Activated T-helper 1 cell treated with anti-CD3 and anti-CD28 coated beads, Interleukin-12 subunit alpha, Interleukin-12 subunit beta, Interleukin-2, Interleukin-4 antibody, amounts not matched to agents 30 ng/mL and 10 ng/mL and 1 ng/mL, durations not matched to agents 14 hours and 24 hours and 36 hours (primary cell): Measurements from ENCODE around the gene AGAP1. TPM values are rescaled to one million over a fixed set of nuclear protein-coding genes. Genes with fewer than 3 reads are reported as not detected.

ENCODE experiments used
- DNase-seq: peaks from one replicate; pipeline ENCODE4 v3.0.0; 2021; ENCODE audit warnings: low spot score
- H3K27ac Mint-ChIP-seq: one replicate; pipeline ENCODE4 v1.8.0; 2021; ENCODE audit warnings: mild to moderate bottlenecking, mixed read lengths
- H3K27me3 Mint-ChIP-seq: one replicate; pipeline ENCODE4 v1.8.0; 2022; ENCODE audit warnings: mild to moderate bottlenecking, moderate library complexity, mixed read lengths; ENCODE audit not compliant: insufficient read depth
- H3K36me3 Mint-ChIP-seq: one replicate; pipeline ENCODE4 v1.8.0; 2021; ENCODE audit warnings: low read depth, mixed read lengths
- H3K4me1 Mint-ChIP-seq: one replicate; pipeline ENCODE4 v1.8.0; 2021; ENCODE audit warnings: low read depth, mixed read lengths
- H3K4me3 Mint-ChIP-seq: one replicate; pipeline ENCODE4 v1.8.0; 2021; ENCODE audit warnings: mild to moderate bottlenecking, moderate library complexity, mixed read lengths
- H3K9me3 Mint-ChIP-seq: one replicate; pipeline ENCODE4 v1.8.0; 2021; ENCODE audit warnings: mixed read lengths
- intact Hi-C: fragments of 100-400 bp; cut with micrococcal nuclease; formaldehyde crosslinking; loops from one replicate; pipeline ENCODE4 v1.15.1; 2024
- total RNA-seq: library from RNA; stranded (reverse); gene quantifications from 2 replicates; pipeline ENCODE4 v1.2.3, GENCODE V29; 2022

Gene AGAP1
- total RNA-seq, 1 donor from 2014 or later, result 2.0 TPM

GRCh38 chr2:235506291-235506996 lies 12.6 kb downstream of the AGAP1 start:
- H3K4me3 Mint-ChIP-seq, result no peak overlapping the region
- no peaks in the 10 kb centered on the region for H3K36me3 Mint-ChIP-seq
- H3K4me1 Mint-ChIP-seq, result peaks cover 6% of the 10 kb centered on the region
- H3K9me3 Mint-ChIP-seq, result no peaks in the 10 kb centered on the region
- peaks cover 16% of the 10 kb centered on the region for H3K27me3 Mint-ChIP-seq
- DNase-seq, result no peak
- intact Hi-C loops, result no loop called here
- no peak overlapping the region for H3K27ac Mint-ChIP-seq

GRCh38 chr2:235506997-235507615 lies 13.3 kb downstream of the AGAP1 start:
- DNase-seq, result no peak
- Mint-ChIP-seq H3K4me1 (no peaks in the 10 kb centered on the region), H3K27ac (no peak overlapping the region), H3K9me3 (no peaks in the 10 kb centered on the region), H3K4me3 (no peak overlapping the region), H3K36me3 (no peaks in the 10 kb centered on the region), H3K27me3 (peaks cover 16% of the 10 kb centered on the region)
- intact Hi-C loops, result no loop called here

- Mint-ChIP-seq H3K4me1 (no peaks in the 10 kb centered on the region), H3K9me3 (no peaks in the 10 kb centered on the region), H3K36me3 (no peaks in the 10 kb centered on the region)
Measured at GRCh38 chr2:235507928-235508327, 14.1 kb downstream of the AGAP1 start.

GRCh38 chr2:235508371-235509160 lies 14.7 kb downstream of the AGAP1 start:
- H3K27ac Mint-ChIP-seq, result no peak overlapping the region
- intact Hi-C loops, result no loop called here
- H3K4me3 Mint-ChIP-seq, result no peak overlapping the region
- no peaks in the 10 kb centered on the region for H3K4me1 Mint-ChIP-seq
- DNase-seq, result no peak
- H3K9me3 Mint-ChIP-seq, result no peaks in the 10 kb centered on the region
- peaks cover 4% of the 10 kb centered on the region for H3K27me3 Mint-ChIP-seq
- no peaks in the 10 kb centered on the region for H3K36me3 Mint-ChIP-seq

More at GRCh38 chr2:235507928-235508327, 14.1 kb downstream of the AGAP1 start:
- no peak for DNase-seq
- peaks cover 8% of the 10 kb centered on the region for H3K27me3 Mint-ChIP-seq
- intact Hi-C loops, result no loop called here
- H3K27ac Mint-ChIP-seq, result no peak overlapping the region
- no peak overlapping the region for H3K4me3 Mint-ChIP-seq

GRCh38 chr2:235510318-235510717 lies 16.5 kb downstream of the AGAP1 start:
- no peaks in the 10 kb centered on the region for H3K36me3 Mint-ChIP-seq
- no peaks in the 10 kb centered on the region for H3K9me3 Mint-ChIP-seq
- H3K4me3 Mint-ChIP-seq, result no peak overlapping the region
- no peak overlapping the region for H3K27ac Mint-ChIP-seq
- no peak for DNase-seq
- intact Hi-C loops, result no loop called here
- H3K27me3 Mint-ChIP-seq, result peaks cover under 1% of the 10 kb centered on the region
- no peaks in the 10 kb centered on the region for H3K4me1 Mint-ChIP-seq

- H3K9me3 Mint-ChIP-seq, result no peaks in the 10 kb centered on the region
- intact Hi-C loops, result no loop called here
- no peak for DNase-seq
- no peaks in the 10 kb centered on the region for H3K4me1 Mint-ChIP-seq
- no peak overlapping the region for H3K27ac Mint-ChIP-seq
- no peak overlapping the region for H3K4me3 Mint-ChIP-seq
- H3K36me3 Mint-ChIP-seq, result no peaks in the 10 kb centered on the region
- H3K27me3 Mint-ChIP-seq, result no peaks in the 10 kb centered on the region
Measured at GRCh38 chr2:235511187-235511661, 17.4 kb downstream of the AGAP1 start.

GRCh38 chr2:235511751-235512698 lies 18.2 kb downstream of the AGAP1 start:
- Mint-ChIP-seq H3K4me1 (no peaks in the 10 kb centered on the region), H3K27ac (no peak overlapping the region), H3K36me3 (no peaks in the 10 kb centered on the region), H3K4me3 (no peak overlapping the region), H3K9me3 (no peaks in the 10 kb centered on the region), H3K27me3 (no peaks in the 10 kb centered on the region)
- DNase-seq, result no peak
- intact Hi-C loops, result no loop called here

- Mint-ChIP-seq H3K27ac (no peak overlapping the region), H3K9me3 (no peaks in the 10 kb centered on the region), H3K27me3 (no peaks in the 10 kb centered on the region), H3K36me3 (no peaks in the 10 kb centered on the region), H3K4me1 (no peaks in the 10 kb centered on the region), H3K4me3 (no peak overlapping the region)
- intact Hi-C loops, result no loop called here
- DNase-seq, result no peak
Measured at GRCh38 chr2:235512699-235513053, 18.8 kb downstream of the AGAP1 start.

GRCh38 chr2:235513984-235514626 lies 20.3 kb downstream of the AGAP1 start:
- H3K4me1 Mint-ChIP-seq, result no peaks in the 10 kb centered on the region
- no peak overlapping the region for H3K4me3 Mint-ChIP-seq
- DNase-seq, result no peak
- no peaks in the 10 kb centered on the region for H3K9me3 Mint-ChIP-seq
- no peaks in the 10 kb centered on the region for H3K27me3 Mint-ChIP-seq
- H3K36me3 Mint-ChIP-seq, result no peaks in the 10 kb centered on the region
- intact Hi-C loops, result no loop called here
- no peak overlapping the region for H3K27ac Mint-ChIP-seq

GRCh38 chr2:235514627-235515363 lies 21.0 kb downstream of the AGAP1 start:
- Mint-ChIP-seq H3K36me3 (no peaks in the 10 kb centered on the region), H3K27ac (no peak overlapping the region), H3K4me3 (no peak overlapping the region), H3K27me3 (no peaks in the 10 kb centered on the region), H3K4me1 (no peaks in the 10 kb centered on the region), H3K9me3 (no peaks in the 10 kb centered on the region)
- no peak for DNase-seq
- intact Hi-C loops, result no loop called here

- Mint-ChIP-seq H3K4me3 (no peak overlapping the region), H3K27me3 (no peaks in the 10 kb centered on the region), H3K4me1 (no peaks in the 10 kb centered on the region), H3K9me3 (no peaks in the 10 kb centered on the region), H3K27ac (no peak overlapping the region), H3K36me3 (no peaks in the 10 kb centered on the region)
- intact Hi-C loops, result no loop called here
- no peak for DNase-seq
Measured at GRCh38 chr2:235515364-235515742, 21.5 kb downstream of the AGAP1 start.
